Uterus (tissue), 2 donors: ENCODE results near the gene TEX53.

Source experiments
- POLR2A ChIP-seq, 2 donors: fragments of 450-650 bp; IDR thresholded peaks; one replicate each; pipeline ENCODE4 v1.6.1; 2016; ENCODE audit warnings: antibody characterized with exemption in 2 of 2, mild to moderate bottlenecking in 1 of 2, moderate library complexity in 1 of 2
- TF ChIP-seq, protein P1 (sequence below), 4 experiments: fragments of 200-600 bp in 2 of 4; fragments of 450-650 bp in 2 of 4; sonication (generic) in 2 of 4; IDR thresholded peaks; one replicate each; pipeline ENCODE4 v1.5.1; 2016 to 2019; ENCODE audit warnings: antibody characterized with exemption in 4 of 4, mild to moderate bottlenecking in 2 of 4, moderate library complexity in 1 of 4

DNA sequence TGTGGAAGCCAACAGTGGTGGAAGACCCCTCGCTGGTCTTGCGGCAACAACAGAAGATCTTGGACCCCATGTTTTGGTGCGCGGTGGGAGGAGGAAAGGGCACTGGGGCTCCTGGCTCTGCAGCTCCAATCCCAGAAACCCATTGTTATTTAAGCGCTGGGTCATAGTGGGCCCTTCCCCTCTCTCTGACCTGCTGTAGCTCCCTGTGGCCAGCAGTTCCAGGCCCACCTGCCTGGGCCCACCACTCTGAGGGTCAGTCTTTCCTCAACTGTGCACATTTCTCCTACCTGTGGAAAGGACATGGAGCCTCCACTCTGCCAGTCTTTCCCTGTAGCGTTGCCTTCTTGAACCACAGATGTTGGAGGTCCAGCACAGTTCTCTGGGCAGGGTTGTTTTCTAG lies at the start of gene TEX53:
- TF ChIP-seq, protein P1, sequence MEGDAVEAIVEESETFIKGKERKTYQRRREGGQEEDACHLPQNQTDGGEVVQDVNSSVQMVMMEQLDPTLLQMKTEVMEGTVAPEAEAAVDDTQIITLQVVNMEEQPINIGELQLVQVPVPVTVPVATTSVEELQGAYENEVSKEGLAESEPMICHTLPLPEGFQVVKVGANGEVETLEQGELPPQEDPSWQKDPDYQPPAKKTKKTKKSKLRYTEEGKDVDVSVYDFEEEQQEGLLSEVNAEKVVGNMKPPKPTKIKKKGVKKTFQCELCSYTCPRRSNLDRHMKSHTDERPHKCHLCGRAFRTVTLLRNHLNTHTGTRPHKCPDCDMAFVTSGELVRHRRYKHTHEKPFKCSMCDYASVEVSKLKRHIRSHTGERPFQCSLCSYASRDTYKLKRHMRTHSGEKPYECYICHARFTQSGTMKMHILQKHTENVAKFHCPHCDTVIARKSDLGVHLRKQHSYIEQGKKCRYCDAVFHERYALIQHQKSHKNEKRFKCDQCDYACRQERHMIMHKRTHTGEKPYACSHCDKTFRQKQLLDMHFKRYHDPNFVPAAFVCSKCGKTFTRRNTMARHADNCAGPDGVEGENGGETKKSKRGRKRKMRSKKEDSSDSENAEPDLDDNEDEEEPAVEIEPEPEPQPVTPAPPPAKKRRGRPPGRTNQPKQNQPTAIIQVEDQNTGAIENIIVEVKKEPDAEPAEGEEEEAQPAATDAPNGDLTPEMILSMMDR (IDR thresholded peaks at IDR 0.05): no peak
- no peak for TF ChIP-seq POLR2A (IDR thresholded peaks at IDR 0.05)
